K562 (cell line): Measurements from ENCODE around the gene TMEM205. TPM values are rescaled to one million over a fixed set of nuclear protein-coding genes. Genes with fewer than 3 reads are reported as not detected.

ENCODE experiments used
- BMI1 ChIP-seq: fragments of 150-350 bp; IDR thresholded peaks from 2 replicates; pipeline ENCODE4 v1.6.1; 2014; ENCODE audit warnings: low read length
- CBFA2T2 ChIP-seq: fragments of 450-650 bp; conservative IDR thresholded peaks from 2 replicates; pipeline ENCODE4 v1.6.1; 2017; ENCODE audit warnings: mild to moderate bottlenecking
- CBX1 ChIP-seq: sonication (generic); IDR thresholded peaks from 2 replicates; pipeline ENCODE4 v1.6.1; 2016; ENCODE audit warnings: antibody characterized with exemption, low read depth, mild to moderate bottlenecking
- ETV1 ChIP-seq: fragments of 450-650 bp; conservative IDR thresholded peaks from 2 replicates; pipeline ENCODE4 v1.6.1; 2016; ENCODE audit warnings: missing genetic modification characterization, control low read depth, low read depth, missing compliant biosample characterization
- GABPB2 ChIP-seq: fragments of 250-450 bp; sonication (Bioruptor Pico); conservative IDR thresholded peaks from 2 replicates; pipeline ENCODE4 v1.5.1; 2021; ENCODE audit warnings: mild to moderate bottlenecking
- KDM5B ChIP-seq: fragments of 200-600 bp; sonication (generic); IDR thresholded peaks from 2 replicates; pipeline ENCODE4 v1.6.1; 2012; ENCODE audit warnings: low read depth, mild to moderate bottlenecking, moderate library complexity, low read length, control low read depth, inconsistent platforms; ENCODE audit not compliant: insufficient replicate concordance
- KLF13 ChIP-seq: fragments of 450-650 bp; IDR thresholded peaks from 2 replicates; pipeline ENCODE4 v1.6.1; 2016; ENCODE audit warnings: missing genetic modification characterization, low read depth, mild to moderate bottlenecking, missing compliant biosample characterization, moderate library complexity, borderline replicate concordance
- KLF16 ChIP-seq: IDR thresholded peaks from 2 replicates; pipeline ENCODE4 v1.6.1; 2016; ENCODE audit warnings: antibody characterized with exemption
- NELFE ChIP-seq: IDR thresholded peaks from 2 replicates; pipeline ENCODE4 v1.6.1; 2011; ENCODE audit warnings: mild to moderate bottlenecking; ENCODE audit not compliant: insufficient read depth, insufficient read length
- PML ChIP-seq: IDR thresholded peaks from 2 replicates; pipeline ENCODE4 v1.6.1; 2012; ENCODE audit warnings: low read length, inconsistent platforms
- PURB ChIP-seq: sonication (generic); formaldehyde crosslinking; IDR thresholded peaks from 2 replicates; pipeline ENCODE4 v1.9.0; 2021; ENCODE audit warnings: low read depth, mild to moderate bottlenecking, missing genetic modification reagents
- RCOR1 ChIP-seq, 2 experiments: IDR thresholded peaks; 2 replicates each; pipeline ENCODE4 v1.6.1; 2012; ENCODE audit warnings: low read depth in 2 of 2, low read length in 2 of 2, borderline replicate concordance in 1 of 2, improper control_type of control experiment in 1 of 2
- SAFB2 ChIP-seq: fragments of 200-400 bp; formaldehyde crosslinking; IDR thresholded peaks from 2 replicates; pipeline ENCODE4 v1.6.1; 2018; ENCODE audit warnings: borderline replicate concordance, low read length, low read depth, moderate library complexity; ENCODE audit not compliant: severe bottlenecking
- TCF3 ChIP-seq: sonication (generic); formaldehyde crosslinking; IDR thresholded peaks from 2 replicates; pipeline ENCODE4 v1.4.0; 2020; ENCODE audit warnings: mild to moderate bottlenecking, missing genetic modification reagents
- ZNF140 ChIP-seq: fragments of 250-450 bp; sonication (Bioruptor Pico); IDR thresholded peaks from 2 replicates; pipeline ENCODE4 v1.8.0; 2021; ENCODE audit warnings: moderate library complexity, mild to moderate bottlenecking, inconsistent platforms
- polyA plus RNA-seq, 8 experiments: library from polyadenylated mRNA; depleted of rRNA in 4 of 8; stranded (reverse) in 5 of 8; unstranded in 3 of 8; fragments of >200 nt; fragmentation: Nextera tagmentation in 2 of 8; fragmentation: Illumina TruSeq in 1 of 8; extraction: Ambion mirVana in 2 of 8; extraction: Trizol in 1 of 8; gene quantifications; 2 replicates each; pipeline versions ENCODE4 v1.2.1 to v1.2.3, GENCODE V29; 2011 to 2014; ENCODE audit warnings: inconsistent platforms in 1 of 8, missing spikeins in 1 of 8
- total RNA-seq, 7 experiments: library from RNA; depleted of rRNA in 6 of 7; stranded (reverse); fragments of >200 nt in 6 of 7; fragmentation: Illumina TruSeq in 2 of 7; extraction: Trizol in 2 of 7; gene quantifications; 2 replicates each; pipeline versions ENCODE4 v1.2.1 to v1.2.3, GENCODE V29; 2011 to 2021; ENCODE audit warnings: low replicate concordance in 1 of 7
- TF ChIP-seq, protein P1 (sequence below): fragments of 200-800 bp; sonication (Bioruptor generic); IDR thresholded peaks from 2 replicates; pipeline ENCODE4 v1.6.1; 2017; ENCODE audit warnings: missing genetic modification characterization, missing compliant biosample characterization
- TF ChIP-seq, protein P2 (sequence below): fragments of 250-450 bp; sonication (Bioruptor Pico); IDR thresholded peaks from 2 replicates; pipeline ENCODE4 v1.5.0; 2021
- TF ChIP-seq, protein P3 (sequence below), 2 experiments: fragments of 450-650 bp in 1 of 2; sonication (generic) in 1 of 2; formaldehyde crosslinking; conservative IDR thresholded peaks; 2 replicates each; pipeline versions ENCODE4 v1.4.0 to v1.8.1; 2020 to 2022; ENCODE audit warnings: mild to moderate bottlenecking in 1 of 2, missing genetic modification reagents in 1 of 2
- TF ChIP-seq, protein P4 (sequence below): fragments of 450-650 bp; IDR thresholded peaks from one replicate; pipeline ENCODE4 v1.6.1; 2018; ENCODE audit warnings: mild to moderate bottlenecking, moderate library complexity; ENCODE audit not compliant: partially characterized antibody
- TF ChIP-seq, protein P5 (sequence below): fragments of 250-450 bp; sonication (Bioruptor Pico); IDR thresholded peaks from 2 replicates; pipeline ENCODE4 v1.6.1; 2021; ENCODE audit warnings: mild to moderate bottlenecking
- TF ChIP-seq, protein P6 (sequence below), 2 experiments: fragments of 200-800 bp in 1 of 2; sonication (Bioruptor generic) in 1 of 2; sonication (generic) in 1 of 2; formaldehyde crosslinking in 1 of 2; IDR thresholded peaks in 1 of 2; conservative IDR thresholded peaks in 1 of 2; 2 replicates each; pipeline versions ENCODE4 v1.5.0 to v1.6.1; 2016 to 2020; ENCODE audit warnings: missing compliant biosample characterization in 1 of 2, missing genetic modification characterization in 1 of 2, missing genetic modification reagents in 1 of 2

The TMEM205 gene
- total and polyA plus RNA-seq, 9 of the 15 experiments (the other 6 are each of a cell fraction or from before 2014, with no cell fraction given) = 21.3 to 81.5 (median 44.1) TPM

DNA sequence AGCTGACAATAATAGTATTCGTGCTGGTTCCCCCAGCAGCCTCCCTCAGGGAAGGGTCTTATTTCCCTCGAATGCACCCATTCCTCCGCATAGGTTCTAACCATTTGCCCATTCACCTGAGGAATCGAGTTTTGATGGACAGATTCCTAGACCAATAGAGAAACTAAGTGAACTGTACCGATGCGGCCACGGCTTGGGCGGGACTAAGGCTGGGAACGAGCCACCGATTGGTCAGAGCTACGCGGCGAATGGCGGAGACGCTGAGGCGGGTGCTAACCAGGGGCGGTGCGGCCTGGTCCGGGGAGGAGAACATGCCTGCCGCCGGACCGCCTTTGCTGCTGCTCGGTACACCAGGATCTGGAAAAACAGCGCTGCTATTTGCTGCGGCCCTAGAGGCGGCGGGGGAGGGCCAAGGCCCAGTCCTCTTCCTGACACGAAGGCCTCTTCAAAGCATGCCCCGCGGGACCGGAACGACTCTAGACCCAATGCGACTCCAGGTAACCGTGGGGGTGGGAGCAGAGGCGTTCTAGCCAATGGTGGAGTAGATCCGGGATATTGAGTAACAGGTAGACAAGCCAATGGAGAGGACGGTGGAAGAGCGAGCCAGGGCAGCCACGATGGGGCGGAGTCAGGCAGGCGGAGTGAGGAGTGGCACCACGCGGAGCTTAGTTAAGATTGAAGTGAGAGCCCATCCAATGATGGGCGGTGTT lies 28.5 kb upstream of the TMEM205 start, which contains the start of gene SWSAP1 (continued):
- TF ChIP-seq, protein P1, sequence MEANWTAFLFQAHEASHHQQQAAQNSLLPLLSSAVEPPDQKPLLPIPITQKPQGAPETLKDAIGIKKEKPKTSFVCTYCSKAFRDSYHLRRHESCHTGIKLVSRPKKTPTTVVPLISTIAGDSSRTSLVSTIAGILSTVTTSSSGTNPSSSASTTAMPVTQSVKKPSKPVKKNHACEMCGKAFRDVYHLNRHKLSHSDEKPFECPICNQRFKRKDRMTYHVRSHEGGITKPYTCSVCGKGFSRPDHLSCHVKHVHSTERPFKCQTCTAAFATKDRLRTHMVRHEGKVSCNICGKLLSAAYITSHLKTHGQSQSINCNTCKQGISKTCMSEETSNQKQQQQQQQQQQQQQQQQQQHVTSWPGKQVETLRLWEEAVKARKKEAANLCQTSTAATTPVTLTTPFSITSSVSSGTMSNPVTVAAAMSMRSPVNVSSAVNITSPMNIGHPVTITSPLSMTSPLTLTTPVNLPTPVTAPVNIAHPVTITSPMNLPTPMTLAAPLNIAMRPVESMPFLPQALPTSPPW (CRISPR knock-in tag) = no peak; the same call in 1 of the 2 replicates
- TF ChIP-seq TCF3 (CRISPR knock-in tag) = no peak
- TF ChIP-seq NELFE = no peak
- TF ChIP-seq GABPB2 (CRISPR knock-in tag) = no peak
- TF ChIP-seq KLF16 = no peak
- TF ChIP-seq BMI1 = no peak
- TF ChIP-seq PML = peak; percentile 62
- 0 out of 4 replicates have a peak, but pooled peaks of 1 of the 2 experiments have one; percentile 2 for TF ChIP-seq RCOR1 (IDR thresholded peaks at IDR 0.05; ENCODE audit: borderline replicate concordance in 1 of 2, low read depth in 2 of 2, low read length in 2 of 2)
- peak; percentile 49 for TF ChIP-seq ETV1
- no peak for TF ChIP-seq PURB (CRISPR knock-in tag)
- TF ChIP-seq KLF13 = peak; percentile 4; the same call in 1 of the 2 replicates
- TF ChIP-seq KDM5B = peak; percentile 92
- TF ChIP-seq CBFA2T2 = no peak
- TF ChIP-seq, protein P2, sequence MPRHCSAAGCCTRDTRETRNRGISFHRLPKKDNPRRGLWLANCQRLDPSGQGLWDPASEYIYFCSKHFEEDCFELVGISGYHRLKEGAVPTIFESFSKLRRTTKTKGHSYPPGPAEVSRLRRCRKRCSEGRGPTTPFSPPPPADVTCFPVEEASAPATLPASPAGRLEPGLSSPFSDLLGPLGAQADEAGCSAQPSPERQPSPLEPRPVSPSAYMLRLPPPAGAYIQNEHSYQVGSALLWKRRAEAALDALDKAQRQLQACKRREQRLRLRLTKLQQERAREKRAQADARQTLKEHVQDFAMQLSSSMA = no peak
- TF ChIP-seq CBX1 = no peak
- TF ChIP-seq, protein P3, sequence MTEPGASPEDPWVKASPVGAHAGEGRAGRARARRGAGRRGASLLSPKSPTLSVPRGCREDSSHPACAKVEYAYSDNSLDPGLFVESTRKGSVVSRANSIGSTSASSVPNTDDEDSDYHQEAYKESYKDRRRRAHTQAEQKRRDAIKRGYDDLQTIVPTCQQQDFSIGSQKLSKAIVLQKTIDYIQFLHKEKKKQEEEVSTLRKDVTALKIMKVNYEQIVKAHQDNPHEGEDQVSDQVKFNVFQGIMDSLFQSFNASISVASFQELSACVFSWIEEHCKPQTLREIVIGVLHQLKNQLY (CRISPR knock-in tag; conservative IDR thresholded peaks at IDR 0.05) = peak in 1 of 2 experiments; percentile 86; a peak in 1 of 4 replicates
- TF ChIP-seq ZNF140 = no peak
- TF ChIP-seq SAFB2 = no peak
- TF ChIP-seq, protein P4, sequence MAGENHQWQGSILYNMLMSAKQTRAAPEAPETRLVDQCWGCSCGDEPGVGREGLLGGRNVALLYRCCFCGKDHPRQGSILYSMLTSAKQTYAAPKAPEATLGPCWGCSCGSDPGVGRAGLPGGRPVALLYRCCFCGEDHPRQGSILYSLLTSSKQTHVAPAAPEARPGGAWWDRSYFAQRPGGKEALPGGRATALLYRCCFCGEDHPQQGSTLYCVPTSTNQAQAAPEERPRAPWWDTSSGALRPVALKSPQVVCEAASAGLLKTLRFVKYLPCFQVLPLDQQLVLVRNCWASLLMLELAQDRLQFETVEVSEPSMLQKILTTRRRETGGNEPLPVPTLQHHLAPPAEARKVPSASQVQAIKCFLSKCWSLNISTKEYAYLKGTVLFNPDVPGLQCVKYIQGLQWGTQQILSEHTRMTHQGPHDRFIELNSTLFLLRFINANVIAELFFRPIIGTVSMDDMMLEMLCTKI = no peak
- TF ChIP-seq, protein P5, sequence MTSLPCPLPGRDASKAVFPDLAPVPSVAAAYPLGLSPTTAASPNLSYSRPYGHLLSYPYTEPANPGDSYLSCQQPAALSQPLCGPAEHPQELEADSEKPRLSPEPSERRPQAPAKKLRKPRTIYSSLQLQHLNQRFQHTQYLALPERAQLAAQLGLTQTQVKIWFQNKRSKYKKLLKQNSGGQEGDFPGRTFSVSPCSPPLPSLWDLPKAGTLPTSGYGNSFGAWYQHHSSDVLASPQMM (CRISPR knock-in tag) = no peak
- TF ChIP-seq, protein P6, sequence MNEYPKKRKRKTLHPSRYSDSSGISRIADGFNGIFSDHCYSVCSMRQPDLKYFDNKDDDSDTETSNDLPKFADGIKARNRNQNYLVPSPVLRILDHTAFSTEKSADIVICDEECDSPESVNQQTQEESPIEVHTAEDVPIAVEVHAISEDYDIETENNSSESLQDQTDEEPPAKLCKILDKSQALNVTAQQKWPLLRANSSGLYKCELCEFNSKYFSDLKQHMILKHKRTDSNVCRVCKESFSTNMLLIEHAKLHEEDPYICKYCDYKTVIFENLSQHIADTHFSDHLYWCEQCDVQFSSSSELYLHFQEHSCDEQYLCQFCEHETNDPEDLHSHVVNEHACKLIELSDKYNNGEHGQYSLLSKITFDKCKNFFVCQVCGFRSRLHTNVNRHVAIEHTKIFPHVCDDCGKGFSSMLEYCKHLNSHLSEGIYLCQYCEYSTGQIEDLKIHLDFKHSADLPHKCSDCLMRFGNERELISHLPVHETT (CRISPR knock-in tag; conservative IDR thresholded peaks at IDR 0.05 in 1 of 2, IDR thresholded peaks at IDR 0.05 in 1 of 2) = peak in 1 of 2 experiments; percentile 56; a peak in 1 of 4 replicates
